LNCaP clone FGC (cell line): ENCODE measurements around the gene SHMT2.

Experiments
- DNase-seq: peaks from one replicate; pipeline ENCODE4 v3.0.0-alpha.2; 2011; ENCODE audit warnings: low read depth
- H3K4me3 ChIP-seq: 2 replicates; pipeline ENCODE4 v1.5.1; 2011; ENCODE audit warnings: mild to moderate bottlenecking, low read depth, low read length, control low read depth
- TF ChIP-seq, protein P1 (sequence below): IDR thresholded peaks from 2 replicates; pipeline ENCODE4 v1.5.1; 2012; ENCODE audit warnings: mild to moderate bottlenecking; ENCODE audit not compliant: control insufficient read depth, insufficient read depth; ENCODE audit errors: extremely low read depth

The SHMT2 gene

DNA sequence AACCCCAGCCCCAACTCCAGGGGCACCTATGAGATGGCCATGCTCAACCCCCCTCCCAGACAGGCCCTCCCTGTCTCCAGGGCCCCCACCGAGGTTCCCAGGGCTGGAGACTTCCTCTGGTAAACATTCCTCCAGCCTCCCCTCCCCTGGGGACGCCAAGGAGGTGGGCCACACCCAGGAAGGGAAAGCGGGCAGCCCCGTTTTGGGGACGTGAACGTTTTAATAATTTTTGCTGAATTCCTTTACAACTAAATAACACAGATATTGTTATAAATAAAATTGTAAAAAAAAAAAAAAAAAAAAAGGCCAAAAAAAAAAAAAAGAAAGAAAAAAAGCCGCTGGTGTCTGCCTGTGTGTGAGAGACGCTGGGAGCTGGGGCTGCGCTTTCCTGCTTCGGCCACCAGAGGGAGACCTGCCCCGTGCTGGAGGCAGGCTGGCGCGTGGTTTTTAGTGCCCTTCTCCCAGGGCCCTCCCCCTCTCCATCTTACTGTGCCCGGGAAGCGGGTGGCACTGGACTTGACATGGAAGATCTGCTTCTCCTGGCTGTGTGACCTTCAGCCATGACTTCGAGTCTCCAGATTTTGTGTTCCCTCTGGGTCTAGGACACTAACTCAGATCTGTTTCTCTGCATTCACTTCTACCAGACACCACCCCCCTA lies 16.3 kb upstream of the SHMT2 start:
- H3K4me3 ChIP-seq: no peak overlapping the region
- TF ChIP-seq, protein P1, sequence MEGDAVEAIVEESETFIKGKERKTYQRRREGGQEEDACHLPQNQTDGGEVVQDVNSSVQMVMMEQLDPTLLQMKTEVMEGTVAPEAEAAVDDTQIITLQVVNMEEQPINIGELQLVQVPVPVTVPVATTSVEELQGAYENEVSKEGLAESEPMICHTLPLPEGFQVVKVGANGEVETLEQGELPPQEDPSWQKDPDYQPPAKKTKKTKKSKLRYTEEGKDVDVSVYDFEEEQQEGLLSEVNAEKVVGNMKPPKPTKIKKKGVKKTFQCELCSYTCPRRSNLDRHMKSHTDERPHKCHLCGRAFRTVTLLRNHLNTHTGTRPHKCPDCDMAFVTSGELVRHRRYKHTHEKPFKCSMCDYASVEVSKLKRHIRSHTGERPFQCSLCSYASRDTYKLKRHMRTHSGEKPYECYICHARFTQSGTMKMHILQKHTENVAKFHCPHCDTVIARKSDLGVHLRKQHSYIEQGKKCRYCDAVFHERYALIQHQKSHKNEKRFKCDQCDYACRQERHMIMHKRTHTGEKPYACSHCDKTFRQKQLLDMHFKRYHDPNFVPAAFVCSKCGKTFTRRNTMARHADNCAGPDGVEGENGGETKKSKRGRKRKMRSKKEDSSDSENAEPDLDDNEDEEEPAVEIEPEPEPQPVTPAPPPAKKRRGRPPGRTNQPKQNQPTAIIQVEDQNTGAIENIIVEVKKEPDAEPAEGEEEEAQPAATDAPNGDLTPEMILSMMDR: peak; percentile 97
- DNase-seq: no peak

- TF ChIP-seq, protein P1: no peak
- no peak overlapping the region for H3K4me3 ChIP-seq
- DNase-seq: no peak
Observed at GRCh38 chr12:57213763-57214397, 15.6 kb upstream of the SHMT2 start.

DNA sequence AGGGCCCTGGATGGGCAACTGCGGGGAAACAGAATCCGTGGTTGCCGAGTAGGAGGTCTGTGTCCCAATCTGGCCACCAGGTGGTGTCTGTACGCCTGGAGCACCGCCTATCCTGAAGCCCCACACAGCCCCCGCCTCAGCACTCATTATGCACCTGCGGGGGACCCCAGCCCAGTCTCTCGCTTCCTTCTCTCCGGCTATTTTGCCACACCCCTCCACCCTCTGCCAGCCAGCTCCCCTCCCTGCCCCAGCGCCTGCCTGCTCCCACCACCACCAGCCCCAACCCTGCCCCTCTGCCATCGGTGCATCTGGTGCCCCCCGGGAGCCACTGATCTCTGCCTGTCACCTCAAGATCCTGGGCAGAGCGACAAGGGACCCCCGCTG lies 15.1 kb upstream of the SHMT2 start:
- TF ChIP-seq, protein P1: peak; percentile 77
- no peak overlapping the region for H3K4me3 ChIP-seq
- DNase-seq: no peak

DNA sequence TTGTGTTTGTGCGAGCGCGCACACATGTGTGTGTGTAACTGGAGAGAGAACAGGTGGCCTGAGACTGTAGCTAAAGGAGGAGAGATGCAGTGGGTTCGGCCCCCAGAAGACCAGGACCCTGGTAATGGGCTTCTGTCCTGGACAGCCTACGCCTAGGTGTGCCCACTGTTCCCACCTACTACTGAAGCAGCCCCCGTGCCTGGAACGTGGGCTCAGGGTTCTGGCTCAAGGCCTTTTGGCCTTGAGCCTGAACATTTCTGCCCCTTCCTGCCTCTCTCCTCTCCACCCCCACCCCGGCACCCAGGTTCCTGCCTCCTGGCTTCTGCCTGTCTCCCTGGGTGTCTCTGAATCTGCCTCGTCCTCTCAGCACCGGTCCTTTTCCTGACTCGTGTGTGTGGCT lies 14.4 kb upstream of the SHMT2 start:
- DNase-seq: no peak
- TF ChIP-seq, protein P1: no peak
- no peak overlapping the region for H3K4me3 ChIP-seq

- no peak overlapping the region for H3K4me3 ChIP-seq
- no peak for DNase-seq
- TF ChIP-seq, protein P1: no peak
Observed at GRCh38 chr12:57215668-57216013, 13.9 kb upstream of the SHMT2 start.

DNA sequence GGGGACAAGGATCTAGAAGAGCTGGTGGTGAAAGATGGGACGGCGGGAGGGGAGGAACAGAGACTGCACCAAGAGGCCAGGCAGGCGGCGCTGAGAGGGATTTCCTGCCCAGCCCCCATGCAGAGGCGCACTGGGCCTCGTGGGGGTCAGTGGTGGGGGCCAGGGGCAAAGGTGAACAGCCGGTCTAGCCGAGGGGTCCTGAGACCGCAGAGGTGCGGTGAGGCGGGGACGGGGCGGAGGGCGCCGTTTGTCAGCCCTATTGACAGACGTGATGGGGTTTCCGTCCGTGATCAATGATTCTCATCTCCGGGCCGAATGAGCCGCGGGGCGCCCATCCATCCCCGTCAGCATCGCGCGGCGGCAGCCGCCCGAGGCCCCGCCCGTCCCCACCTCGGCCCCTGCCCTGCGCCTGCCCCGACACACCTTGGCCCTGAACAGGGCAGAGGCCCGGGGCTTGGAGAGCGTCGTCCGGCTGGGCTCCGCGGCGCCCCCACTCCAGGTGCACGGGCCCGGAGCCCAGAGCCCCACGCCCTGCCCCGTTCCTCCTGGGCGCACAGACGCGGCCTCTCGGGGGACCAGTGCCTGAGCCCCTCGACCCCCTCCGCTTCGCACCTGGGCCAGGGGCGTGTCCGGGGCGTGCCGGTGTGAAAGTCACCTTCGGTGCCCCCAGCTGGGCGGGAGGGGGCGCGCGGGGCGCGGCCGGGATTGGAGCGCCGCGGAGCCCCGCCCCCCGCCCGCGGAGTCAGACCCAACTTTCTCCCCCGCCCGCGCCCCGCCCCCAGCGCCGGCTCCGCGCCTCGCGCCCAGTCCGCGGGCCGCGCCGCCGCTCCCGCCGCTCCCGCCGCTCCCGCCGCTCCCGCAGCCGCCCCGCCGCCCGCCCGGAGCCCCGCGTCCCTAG lies 13.2 kb upstream of the SHMT2 start, which contains the start of gene NXPH4:
Gene NXPH4, plus strand, starts transcription at position 781 of the 898 bp plus-strand sequence. CDS start 176 bp downstream, outside the sequence.
- peak within 1 kb of the TSS; percentile 81 for H3K4me3 ChIP-seq
- TF ChIP-seq, protein P1: no peak
- no peak for DNase-seq
